GM12875 (cell line): ENCODE measurements around the gene CUL9.

Experiments used
- H3K4me3 ChIP-seq: one replicate; pipeline ENCODE4 v1.5.1; 2011; ENCODE audit warnings: low read depth, low read length, control low read depth
- CTCF ChIP-seq: IDR thresholded peaks from 2 replicates; pipeline ENCODE4 v1.5.1; 2011; ENCODE audit warnings: low read depth, mild to moderate bottlenecking, control low read depth, inconsistent platforms, low read length, moderate library complexity, borderline replicate concordance; ENCODE audit not compliant: insufficient read depth

CUL9 gene

GRCh38 chr6:43174263-43175112, 7.5 kb upstream of the CUL9 start:
- TF ChIP-seq CTCF: no peak
- H3K4me3 ChIP-seq: peak overlapping the region; percentile 29

GRCh38 chr6:43175676-43176422, 6.1 kb upstream of the CUL9 start:
- no peak for TF ChIP-seq CTCF
- no peak overlapping the region for H3K4me3 ChIP-seq

- H3K4me3 ChIP-seq: no peak overlapping the region
- no peak for TF ChIP-seq CTCF
These were observed 5.6 kb upstream of the CUL9 start for GRCh38 chr6:43176423-43176786.

GRCh38 chr6:43178150-43178549, 3.8 kb upstream of the CUL9 start:
- TF ChIP-seq CTCF: no peak
- no peak overlapping the region for H3K4me3 ChIP-seq

GRCh38 chr6:43178951-43179830, 2.8 kb upstream of the CUL9 start:
- no peak overlapping the region for H3K4me3 ChIP-seq
- TF ChIP-seq CTCF: no peak

GRCh38 chr6:43180058-43180457, 1.9 kb upstream of the CUL9 start:
- TF ChIP-seq CTCF: no peak
- no peak overlapping the region for H3K4me3 ChIP-seq
